ENCODE results near the gene CDH2. TPM values are rescaled to one million over a fixed set of nuclear protein-coding genes. Genes with fewer than 3 reads are reported as not detected.

CDH2 gene
- total RNA-seq, 1 experiment from 2014 or later = 15.0 TPM

- H3K4me1 ChIP-seq (ENCODE audit: insufficient read depth, low read length, poor library complexity, severe bottlenecking) = peaks cover 4% of the 10 kb centered on the region
- no peak overlapping the region for H3K27ac ChIP-seq (ENCODE audit: low read depth, low read length, poor library complexity, severe bottlenecking)
- peaks cover 74% of the 10 kb centered on the region for H3K27me3 ChIP-seq (replicated peaks; ENCODE audit: insufficient read depth, low read depth, low read length, poor library complexity)
- H3K9me3 ChIP-seq (ENCODE audit: low read depth, low read length, poor library complexity, severe bottlenecking) = no peaks in the 10 kb centered on the region
- intact Hi-C loops (cut with micrococcal nuclease; ENCODE audit: unreplicated experiment) = no loop called here
- H3K36me3 ChIP-seq (ENCODE audit: insufficient read depth, low read length, poor library complexity, severe bottlenecking) = no peaks in the 10 kb centered on the region
- CTCF ChIA-PET = no interaction called here
- BruUV-seq (replicated peaks) = no TSS peak
- POLR2A ChIA-PET (ENCODE audit: low non-redundant PET) = no interaction called here
- no peak for TF ChIP-seq EZH2 (IDR thresholded peaks at IDR 0.05; ENCODE audit: borderline replicate concordance, low read depth, low read length, poor library complexity, severe bottlenecking)
- TF ChIP-seq CTCF (conservative IDR thresholded peaks at IDR 0.05; ENCODE audit: low read depth, low read length) = no peak
- DNase-seq (ENCODE audit: low spot score) = no peak
- H3K4me3 ChIP-seq (ENCODE audit: low read depth, low read length, poor library complexity, severe bottlenecking) = peak overlapping the region; percentile 51
Observed at GRCh38 chr18:28176698-28176947, 307 bp downstream of the CDH2 start.

DNA sequence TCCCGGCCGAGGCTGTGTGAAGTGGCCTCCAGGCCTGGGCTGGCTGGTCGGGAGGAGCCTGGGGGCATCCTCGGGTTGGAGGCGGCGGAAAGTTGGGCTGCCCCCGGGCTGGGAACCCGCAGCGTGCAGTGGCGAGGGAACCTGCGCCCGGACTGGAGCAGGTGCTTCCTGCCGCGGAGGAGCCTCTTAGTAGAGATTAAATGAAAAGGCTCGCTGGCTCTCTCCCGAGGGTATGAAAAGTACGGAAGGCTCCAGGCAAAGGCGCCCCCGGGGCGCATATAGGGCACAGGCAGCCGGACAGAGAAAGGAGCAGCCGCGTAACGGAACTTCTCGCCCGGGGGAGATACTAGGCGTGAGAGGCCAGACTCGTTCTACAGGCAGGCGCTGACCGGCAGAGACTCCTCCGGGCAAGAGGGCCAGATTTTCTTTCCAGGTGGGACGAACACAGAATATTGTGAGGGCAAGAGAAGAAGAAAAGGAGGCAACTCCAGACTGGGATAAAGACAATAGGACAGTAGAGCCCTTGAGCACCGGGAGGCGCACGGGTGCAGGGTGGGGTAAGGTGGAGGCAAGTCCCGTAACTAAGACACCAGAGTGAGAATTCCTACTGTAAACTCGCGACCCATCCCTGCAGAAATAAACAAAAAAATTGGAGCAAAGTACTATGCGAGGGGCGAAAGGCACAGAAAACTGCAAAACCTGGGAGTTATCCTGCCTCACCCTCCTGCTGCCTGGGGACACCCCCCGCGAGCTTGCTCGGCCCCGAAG lies 816 bp downstream of the CDH2 start:
- DNase-seq (ENCODE audit: low spot score) = peak; percentile 35
- Histone ChIP-seq H3K36me3 (ENCODE audit: insufficient read depth, low read length, poor library complexity, severe bottlenecking) (no peaks in the 10 kb centered on the region), H3K27ac (ENCODE audit: low read depth, low read length, poor library complexity, severe bottlenecking) (no peak overlapping the region), H3K4me1 (ENCODE audit: insufficient read depth, low read length, poor library complexity, severe bottlenecking) (peaks cover 4% of the 10 kb centered on the region), H3K4me3 (ENCODE audit: low read depth, low read length, poor library complexity, severe bottlenecking) (peak overlapping the region; percentile 51), H3K9me3 (ENCODE audit: low read depth, low read length, poor library complexity, severe bottlenecking) (no peaks in the 10 kb centered on the region), H3K27me3 (replicated peaks; ENCODE audit: insufficient read depth, low read depth, low read length, poor library complexity) (peaks cover 72% of the 10 kb centered on the region)
- ChIA-PET POLR2A (ENCODE audit: low non-redundant PET) (no interaction called here), CTCF (no interaction called here)
- TF ChIP-seq CTCF (conservative IDR thresholded peaks at IDR 0.05; ENCODE audit: low read depth, low read length) (no peak), EZH2 (IDR thresholded peaks at IDR 0.05; ENCODE audit: borderline replicate concordance, low read depth, low read length, poor library complexity, severe bottlenecking) (no peak)
- no TSS peak for BruUV-seq (replicated peaks)
- intact Hi-C loops (cut with micrococcal nuclease; ENCODE audit: unreplicated experiment) = no loop called here

DNA sequence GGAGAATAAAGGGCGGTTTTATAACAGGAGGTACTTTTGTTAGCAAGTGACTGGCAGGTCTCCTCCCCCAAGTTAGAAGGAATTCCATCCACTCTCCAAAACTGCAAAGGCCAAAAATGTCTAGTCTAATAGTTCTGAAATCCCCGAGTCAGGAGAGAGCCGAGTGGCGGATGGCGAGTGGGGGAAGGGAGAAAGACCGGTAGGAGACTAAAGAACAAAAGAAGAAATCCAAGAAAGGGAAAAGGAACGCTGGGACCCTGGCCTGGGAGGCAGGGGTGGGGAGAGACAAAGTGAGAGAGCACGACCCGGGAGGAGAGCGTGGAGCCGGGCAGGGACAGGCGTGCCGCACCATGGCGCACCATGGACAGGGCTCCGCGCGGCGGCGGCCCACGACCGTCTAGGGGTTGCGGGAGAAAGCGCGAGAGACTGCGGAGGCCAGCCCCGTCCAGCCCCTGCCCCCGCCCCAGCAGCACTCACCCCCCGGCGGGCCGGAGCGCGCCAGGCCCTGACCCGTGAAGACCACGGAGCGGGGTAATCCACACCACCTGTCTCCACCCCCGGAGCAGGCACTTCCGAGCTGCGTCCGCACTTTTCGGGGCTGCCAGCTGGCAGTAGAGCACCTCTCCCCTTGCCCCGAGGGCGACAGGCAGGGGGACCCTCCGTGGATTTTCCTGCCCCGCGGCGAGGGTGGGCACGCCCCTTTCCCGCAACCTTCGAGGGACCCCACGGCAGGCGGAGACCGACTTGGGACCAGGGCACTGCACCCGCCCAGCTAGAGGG lies 1.6 kb downstream of the CDH2 start:
- H3K27ac ChIP-seq (ENCODE audit: low read depth, low read length, poor library complexity, severe bottlenecking) = no peak overlapping the region
- ChIA-PET POLR2A (ENCODE audit: low non-redundant PET) (no interaction called here), CTCF (no interaction called here)
- peaks cover 64% of the 10 kb centered on the region for H3K27me3 ChIP-seq (replicated peaks; ENCODE audit: insufficient read depth, low read depth, low read length, poor library complexity)
- TF ChIP-seq CTCF (conservative IDR thresholded peaks at IDR 0.05; ENCODE audit: low read depth, low read length) (no peak), EZH2 (IDR thresholded peaks at IDR 0.05; ENCODE audit: borderline replicate concordance, low read depth, low read length, poor library complexity, severe bottlenecking) (peak; percentile 22)
- H3K4me3 ChIP-seq (ENCODE audit: low read depth, low read length, poor library complexity, severe bottlenecking) = peak overlapping the region; percentile 51
- H3K9me3 ChIP-seq (ENCODE audit: low read depth, low read length, poor library complexity, severe bottlenecking) = no peaks in the 10 kb centered on the region
- H3K36me3 ChIP-seq (ENCODE audit: insufficient read depth, low read length, poor library complexity, severe bottlenecking) = no peaks in the 10 kb centered on the region
- intact Hi-C loops (cut with micrococcal nuclease; ENCODE audit: unreplicated experiment) = no loop called here
- peaks cover 4% of the 10 kb centered on the region for H3K4me1 ChIP-seq (ENCODE audit: insufficient read depth, low read length, poor library complexity, severe bottlenecking)
- no peak for DNase-seq (ENCODE audit: low spot score)
- BruUV-seq (replicated peaks) = no TSS peak

All from A673 (cell line).